Stomach smooth muscle (tissue), 2 donors: ENCODE data around the gene GMEB2.
"Not testable (repeated sequence)": the region's sequence is repeated elsewhere in the genome, so short reads cannot be mapped to it uniquely, and the experiment has no call there.

Experiments
- H3K27ac ChIP-seq: one replicate; pipeline ENCODE4 v1.7.0; 2013; ENCODE audit warnings: mild to moderate bottlenecking, low read length, inconsistent platforms
- H3K27me3 ChIP-seq, 2 donors: one replicate each; pipeline ENCODE4 v1.7.0; 2013; ENCODE audit warnings: low read length in 2 of 2; ENCODE audit not compliant: insufficient read depth in 2 of 2, control insufficient read depth in 1 of 2
- H3K36me3 ChIP-seq, 2 donors: one replicate each; pipeline ENCODE4 v1.7.0; 2013; ENCODE audit warnings: low read length in 2 of 2; ENCODE audit not compliant: control insufficient read depth in 2 of 2, insufficient read depth in 2 of 2
- H3K4me1 ChIP-seq: one replicate; pipeline ENCODE4 v1.7.0; 2013; ENCODE audit warnings: low read length; ENCODE audit not compliant: control insufficient read depth, insufficient read depth
- H3K4me3 ChIP-seq, 2 donors: one replicate each; pipeline ENCODE4 v1.7.0; 2013; ENCODE audit warnings: low read length in 2 of 2
- H3K9ac ChIP-seq, 2 donors: one replicate each; pipeline ENCODE4 v1.7.0; 2013; ENCODE audit warnings: low read length in 2 of 2, mild to moderate bottlenecking in 1 of 2
- H3K9me3 ChIP-seq, 2 donors: one replicate each; pipeline ENCODE4 v1.7.0; 2013; ENCODE audit warnings: low read length in 2 of 2; ENCODE audit not compliant: control insufficient read depth in 2 of 2
- donor health status: healthy.
- donor health status: Pancreatic carcinoma.

The GMEB2 gene

DNA sequence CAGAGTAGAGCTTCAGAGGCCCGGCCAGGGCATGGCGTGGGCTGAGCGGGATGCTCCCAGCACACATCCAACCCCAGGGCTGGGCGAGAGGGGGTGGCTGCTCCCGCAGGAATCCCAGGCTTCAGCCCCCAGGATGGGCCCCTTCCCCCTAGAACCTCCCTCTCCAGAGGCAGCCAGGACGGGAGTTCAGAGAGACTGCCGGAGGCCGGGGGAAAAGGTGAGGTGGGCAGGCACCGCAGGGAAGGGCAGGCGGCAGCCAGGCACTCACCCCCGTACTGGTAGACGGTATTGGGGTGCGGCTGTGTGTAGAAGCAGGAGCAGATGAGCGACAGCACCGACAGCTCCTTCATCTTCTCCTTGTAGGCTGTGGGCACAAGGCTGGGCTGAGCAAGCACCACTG, 17.0 kb upstream of the GMEB2 start:
- Histone ChIP-seq H3K4me1 (peaks cover 12% of the 10 kb centered on the region), H3K36me3 (no peaks in the 10 kb centered on the region), H3K27me3 (no peaks in the 10 kb centered on the region), H3K4me3 (no peak overlapping the region), H3K27ac (no peak overlapping the region), H3K9ac (no peak overlapping the region), H3K9me3 (no peaks in the 10 kb centered on the region)

DNA sequence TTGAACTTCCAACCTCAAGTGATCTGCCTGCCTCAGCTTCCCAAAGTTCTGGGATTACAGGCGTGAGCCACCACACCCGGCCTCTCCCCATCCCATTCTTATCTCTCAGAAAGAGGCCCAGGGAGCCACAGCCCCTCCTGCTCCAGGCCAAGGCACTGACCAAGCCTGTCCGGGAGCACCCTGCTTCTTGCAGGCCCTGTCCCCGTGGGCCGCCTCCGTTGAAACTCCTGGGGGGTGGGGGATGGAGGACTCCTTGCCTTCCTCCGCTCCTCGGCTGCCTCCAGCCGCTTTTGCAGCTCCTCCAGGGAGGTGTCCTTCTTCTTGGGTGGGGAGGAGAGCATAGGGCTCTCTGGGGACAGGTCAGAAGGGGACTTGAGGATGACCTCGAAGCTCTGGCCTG, 16.6 kb upstream of the GMEB2 start:
- Histone ChIP-seq H3K27me3 (no peaks in the 10 kb centered on the region), H3K9ac (no peak overlapping the region), H3K4me1 (peaks cover 12% of the 10 kb centered on the region), H3K36me3 (no peaks in the 10 kb centered on the region), H3K27ac (no peak overlapping the region), H3K4me3 (no peak overlapping the region), H3K9me3 (no peaks in the 10 kb centered on the region)

DNA sequence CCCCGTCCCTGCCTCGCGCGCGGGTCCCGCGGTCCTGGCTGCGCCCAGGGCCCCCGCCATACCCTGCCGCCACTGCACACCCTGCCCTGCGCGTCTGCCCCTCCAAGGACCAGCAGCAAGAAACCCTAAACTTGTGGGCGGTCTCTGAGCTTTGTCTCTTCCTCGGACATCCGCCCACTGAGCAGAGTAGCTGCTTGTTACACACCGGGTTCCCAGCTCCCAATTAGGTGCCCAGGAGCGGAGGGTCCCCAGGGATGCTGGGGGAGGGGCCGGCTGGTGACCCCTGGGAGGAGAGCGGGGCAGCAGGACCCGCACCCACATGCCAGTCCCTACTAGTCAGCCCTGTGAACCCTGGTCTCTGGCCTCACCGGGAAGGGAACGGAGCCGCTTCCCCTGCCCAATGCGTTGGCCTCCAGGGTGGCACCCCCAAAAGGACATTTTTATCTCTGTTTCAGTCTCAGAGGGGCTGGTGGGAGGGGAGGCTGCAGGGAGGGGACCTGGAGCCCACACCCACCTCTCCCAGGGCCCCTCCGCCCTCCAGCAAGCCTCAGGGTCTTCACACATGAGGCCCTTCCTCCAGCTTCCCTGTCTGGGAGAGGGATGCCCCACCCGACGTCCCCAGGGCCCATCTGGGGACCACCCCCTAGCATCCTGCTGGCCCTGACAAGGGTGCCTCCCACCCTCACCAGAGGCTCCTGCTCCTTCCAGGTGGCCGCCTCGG, 15.8 kb upstream of the GMEB2 start:
- Histone ChIP-seq H3K36me3 (no peaks in the 10 kb centered on the region), H3K9me3 (no peaks in the 10 kb centered on the region), H3K27ac (no peak overlapping the region), H3K9ac (peak overlapping the region in 1 of 2 donors; percentile 5), H3K4me3 (peak overlapping the region in 1 of 2 donors; percentile 75), H3K27me3 (no peaks in the 10 kb centered on the region), H3K4me1 (peaks cover 12% of the 10 kb centered on the region)

DNA sequence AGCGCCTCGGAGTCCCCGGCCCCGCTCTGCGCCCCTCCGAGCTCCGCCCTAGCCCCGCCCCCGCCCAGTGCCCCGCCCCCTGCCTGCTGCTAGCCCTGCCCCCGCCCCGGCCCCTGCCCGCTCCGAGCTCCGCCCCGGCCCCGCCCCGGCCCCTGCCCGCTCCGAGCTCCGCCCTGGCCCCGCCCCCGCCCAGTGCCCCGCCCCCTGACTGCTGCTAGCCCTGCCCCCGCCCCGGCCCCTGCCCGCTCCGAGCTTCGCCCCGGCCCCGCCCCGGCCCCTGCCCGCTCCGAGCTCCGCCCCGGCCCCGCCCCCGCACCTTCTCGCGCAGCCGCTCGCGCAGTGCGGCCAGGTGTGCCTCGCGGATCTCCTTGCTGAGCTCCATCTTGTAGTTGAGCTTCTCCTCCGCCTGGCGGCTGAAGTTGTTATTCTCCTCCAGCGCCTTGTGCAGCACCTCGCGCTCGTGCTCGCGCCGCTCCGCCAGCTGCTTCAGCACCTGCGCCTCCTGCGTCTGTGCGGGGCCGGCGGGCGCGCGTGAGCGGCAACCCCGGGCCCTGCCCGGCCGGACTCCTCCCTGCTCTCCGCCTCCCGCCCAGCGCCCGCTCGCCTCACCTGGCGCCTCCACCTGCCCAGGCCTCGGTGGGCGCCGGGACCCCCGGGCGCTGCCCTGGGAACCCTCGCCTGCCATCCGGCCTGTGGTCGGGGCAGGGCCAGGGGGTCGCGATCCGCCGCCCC, 15.1 kb upstream of the GMEB2 start:
- peaks cover 12% of the 10 kb centered on the region for H3K4me1 ChIP-seq
- peak overlapping the region; percentile 57 to 75 for H3K4me3 ChIP-seq
- H3K27me3 ChIP-seq: no peaks in the 10 kb centered on the region
- no peaks in the 10 kb centered on the region for H3K9me3 ChIP-seq
- peak overlapping the region in 1 of 2 donors; percentile 36 for H3K9ac ChIP-seq
- H3K27ac ChIP-seq: no peak overlapping the region
- H3K36me3 ChIP-seq: no peaks in the 10 kb centered on the region

DNA sequence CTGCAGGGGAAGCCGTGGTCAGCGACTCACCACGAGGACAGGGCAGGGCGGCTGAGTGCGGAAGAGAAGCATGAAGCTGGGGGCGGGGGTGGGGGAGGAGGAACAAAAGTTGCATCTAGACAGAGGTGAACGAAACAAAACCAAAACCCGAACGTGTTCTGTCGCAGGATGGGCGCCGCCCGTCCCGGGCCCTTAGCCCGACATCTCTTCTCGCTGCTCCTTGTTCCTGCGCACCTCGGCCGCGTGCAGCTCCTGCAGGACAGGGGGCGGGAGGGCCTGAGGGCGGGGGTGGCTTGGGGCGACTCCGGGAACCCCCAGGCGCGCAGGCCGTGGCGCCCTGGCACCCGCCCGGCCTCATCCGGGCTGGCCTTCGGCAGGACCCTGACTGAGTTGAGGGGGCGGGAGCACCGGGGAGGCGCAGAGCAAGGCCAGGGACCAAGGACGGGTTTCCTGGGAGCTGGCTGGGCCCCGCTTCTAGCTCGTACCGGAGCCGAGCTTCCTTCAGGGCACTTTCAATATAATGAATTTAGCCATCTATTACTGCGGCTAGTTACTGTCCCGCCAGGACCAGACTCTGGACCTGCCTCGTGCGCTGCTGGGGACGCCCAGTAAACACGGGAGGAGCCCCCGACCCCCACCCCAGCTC, 14.4 kb upstream of the GMEB2 start:
- H3K9me3 ChIP-seq: no peaks in the 10 kb centered on the region
- no peak overlapping the region for H3K27ac ChIP-seq
- peak overlapping the region; percentile 36 to 59 for H3K9ac ChIP-seq
- peak overlapping the region; percentile 57 to 71 for H3K4me3 ChIP-seq
- peaks cover 12% of the 10 kb centered on the region for H3K4me1 ChIP-seq
- no peaks in the 10 kb centered on the region for H3K36me3 ChIP-seq
- no peaks in the 10 kb centered on the region for H3K27me3 ChIP-seq

DNA sequence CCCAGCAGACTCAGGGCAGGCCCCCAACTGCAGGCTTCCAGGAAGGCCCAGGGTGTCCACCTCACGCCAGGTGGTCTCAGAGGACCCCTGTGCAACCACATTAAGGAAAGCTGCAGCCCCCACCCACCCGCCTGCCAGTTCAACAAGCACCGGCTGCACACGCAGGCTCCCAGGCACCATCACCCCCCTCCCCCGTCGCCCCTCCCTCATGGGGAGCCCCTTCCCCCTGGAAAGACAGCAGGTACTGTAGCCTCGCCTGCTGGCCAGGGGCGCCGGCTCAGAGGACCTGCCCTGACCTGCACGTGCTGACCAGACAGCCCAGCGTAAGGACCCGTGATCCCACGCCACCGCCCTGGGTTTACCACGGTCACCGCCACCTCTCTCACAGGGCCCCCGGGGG, 13.8 kb upstream of the GMEB2 start:
- H3K9ac ChIP-seq, H3K9me3 ChIP-seq, H3K27me3 ChIP-seq, H3K36me3 ChIP-seq, H3K4me3 ChIP-seq, H3K27ac ChIP-seq: not testable (repeated sequence)
- peaks cover 12% of the 10 kb centered on the region for H3K4me1 ChIP-seq

DNA sequence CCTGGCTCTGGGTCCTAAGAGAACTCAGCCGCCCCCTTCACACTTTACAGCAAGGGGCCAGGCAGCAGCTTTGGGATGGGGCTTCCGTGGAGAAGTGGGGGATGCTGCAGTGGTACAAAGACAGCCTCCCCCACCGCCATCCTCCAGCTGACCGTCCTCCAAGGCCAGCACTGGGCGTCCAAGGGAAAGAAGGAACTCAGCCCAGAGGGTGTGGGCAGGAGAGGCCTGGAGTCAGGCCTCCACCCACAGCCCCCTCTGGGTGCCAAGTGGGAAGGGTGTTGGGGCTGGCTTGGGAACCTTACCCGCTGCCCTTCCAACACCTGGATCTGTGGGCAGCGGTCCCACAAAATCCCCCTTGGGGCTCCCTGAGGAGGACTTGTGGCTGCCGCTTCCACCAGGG, 13.2 kb upstream of the GMEB2 start:
- no peak overlapping the region for H3K9ac ChIP-seq
- no peaks in the 10 kb centered on the region for H3K27me3 ChIP-seq
- no peak overlapping the region for H3K27ac ChIP-seq
- no peak overlapping the region for H3K4me3 ChIP-seq
- no peaks in the 10 kb centered on the region for H3K36me3 ChIP-seq
- no peaks in the 10 kb centered on the region for H3K9me3 ChIP-seq
- H3K4me1 ChIP-seq: peaks cover 12% of the 10 kb centered on the region

DNA sequence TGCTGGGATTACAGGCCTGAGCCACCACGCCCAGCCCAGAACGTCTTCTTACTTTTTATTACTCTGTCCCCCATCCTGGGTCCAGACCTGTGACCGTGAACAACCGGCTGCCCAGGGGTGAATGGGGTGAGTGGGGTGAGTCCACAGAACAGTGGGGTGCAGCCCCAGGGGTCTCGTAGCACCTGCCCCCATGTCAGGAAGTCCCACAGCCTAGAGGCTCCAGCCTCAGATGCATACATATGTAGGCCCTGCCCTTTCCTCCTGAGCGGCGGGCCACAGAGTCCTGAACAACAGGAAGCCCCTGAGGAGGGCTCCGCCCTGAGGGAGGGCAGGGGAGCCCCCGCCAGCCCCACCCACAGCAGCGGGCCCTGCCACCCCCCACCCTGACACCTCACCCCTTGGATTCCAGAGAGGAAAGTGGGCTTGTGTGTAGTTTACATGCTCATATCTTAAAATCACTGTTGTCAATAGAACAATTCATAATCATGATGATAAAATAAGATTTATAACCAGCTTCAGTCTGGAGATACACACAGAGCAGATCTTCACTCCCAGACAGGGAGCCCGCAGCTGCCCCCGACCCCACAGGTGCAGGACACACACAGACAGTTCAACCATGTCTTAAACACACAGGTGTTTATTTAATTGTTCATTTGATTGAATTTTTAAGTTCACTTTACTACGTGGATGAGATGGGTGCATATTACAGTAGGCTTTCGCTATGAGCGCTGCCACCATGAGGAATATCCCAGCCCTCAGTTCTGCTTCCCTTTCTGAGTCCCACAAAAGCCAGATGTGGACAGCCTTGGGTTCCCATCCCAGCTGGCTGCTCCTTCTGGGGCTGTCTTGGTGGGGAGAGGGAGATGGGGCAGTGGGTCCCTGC, 12.4 kb upstream of the GMEB2 start:
- H3K27me3 ChIP-seq: no peaks in the 10 kb centered on the region
- H3K36me3 ChIP-seq: no peaks in the 10 kb centered on the region
- H3K9ac ChIP-seq: no peak overlapping the region
- peaks cover 12% of the 10 kb centered on the region for H3K4me1 ChIP-seq
- no peak overlapping the region for H3K27ac ChIP-seq
- no peak overlapping the region for H3K4me3 ChIP-seq
- H3K9me3 ChIP-seq: no peaks in the 10 kb centered on the region

DNA sequence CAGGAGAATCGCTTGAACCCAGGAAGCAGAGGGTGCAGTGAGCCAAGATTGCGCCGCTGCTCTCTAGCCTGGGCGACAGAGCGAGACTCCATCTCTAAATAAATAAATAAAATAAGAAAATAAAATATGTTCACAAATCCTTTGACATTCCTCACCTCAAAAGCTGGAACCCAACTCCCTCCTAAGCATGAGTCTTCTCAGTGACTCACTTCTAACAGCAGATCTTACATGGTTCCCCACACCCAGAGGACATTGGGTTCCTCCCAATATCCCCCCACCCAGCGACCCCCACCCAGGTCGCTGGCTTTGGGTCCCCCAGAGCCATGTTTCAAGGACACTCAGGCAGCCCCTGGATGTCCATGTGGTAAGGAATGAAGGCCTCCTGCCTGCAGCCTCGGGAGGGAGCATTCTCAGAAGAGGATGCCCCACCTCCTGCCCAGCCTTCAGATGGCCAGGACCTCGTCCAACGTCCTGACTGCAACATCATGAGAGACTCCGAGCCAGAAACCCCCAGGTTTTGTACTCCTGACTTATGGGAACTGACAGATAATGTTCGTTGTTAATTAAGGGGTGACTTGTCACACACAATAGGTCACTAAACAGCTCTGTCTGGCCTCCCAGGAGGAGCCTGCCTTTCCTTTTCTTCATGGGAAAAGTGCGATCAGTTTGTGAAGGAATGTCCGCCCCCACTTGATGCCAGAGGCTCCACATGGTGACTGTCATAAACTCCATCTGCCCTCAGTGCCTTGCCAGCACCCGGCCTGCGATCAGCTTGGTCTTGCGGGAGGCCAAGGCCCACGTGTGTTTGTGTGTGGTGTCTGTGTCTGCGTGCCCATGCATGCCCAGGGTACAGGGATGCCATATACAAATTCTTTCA, 10.1 kb upstream of the GMEB2 start:
- Histone ChIP-seq H3K36me3 (no peaks in the 10 kb centered on the region), H3K27me3 (no peaks in the 10 kb centered on the region), H3K27ac (no peak overlapping the region), H3K4me3 (no peak overlapping the region), H3K9me3 (no peaks in the 10 kb centered on the region), H3K4me1 (peaks cover 4% of the 10 kb centered on the region), H3K9ac (no peak overlapping the region)
